GM23338 (cell line): ENCODE results near the gene VCPKMT. TPM values are rescaled to one million over a fixed set of nuclear protein-coding genes. Genes with fewer than 3 reads are reported as not detected.

Experiments used
- ATAC-seq: fragments of 200-7000 bp; cut with Tn5 transposase; 3 replicates; pipeline ENCODE4 v1.9.1; 2020
- DNase-seq: peaks from one replicate; pipeline ENCODE4 v3.0.0-alpha.2; 2015; ENCODE audit warnings: low spot score
- H2AFZ ChIP-seq: fragments of 200-600 bp; sonication (generic); 2 replicates; pipeline ENCODE4 v1.8.0; 2016; ENCODE audit warnings: antibody characterized with exemption, mild to moderate bottlenecking, moderate library complexity
- H3F3A ChIP-seq: fragments of 200-600 bp; sonication (generic); replicated peaks from 2 replicates; pipeline ENCODE4 v1.8.0; 2017; ENCODE audit warnings: antibody characterized with exemption, mixed run types, low read depth
- H3K27ac ChIP-seq: fragments of 200-600 bp; sonication (generic); 2 replicates; pipeline ENCODE4 v1.6.1; 2016; ENCODE audit warnings: low read depth
- H3K27me3 ChIP-seq: fragments of 200-600 bp; sonication (generic); 2 replicates; pipeline ENCODE4 v1.8.0; 2016; ENCODE audit warnings: mild to moderate bottlenecking, mixed run types, moderate library complexity; ENCODE audit not compliant: insufficient read depth
- H3K36me3 ChIP-seq: fragments of 200-600 bp; sonication (generic); 2 replicates; pipeline ENCODE4 v1.8.0; 2016; ENCODE audit warnings: mild to moderate bottlenecking; ENCODE audit not compliant: insufficient read depth
- H3K4me1 ChIP-seq: fragments of 200-600 bp; sonication (generic); 2 replicates; pipeline ENCODE4 v1.8.0; 2016; ENCODE audit warnings: mild to moderate bottlenecking, moderate library complexity; ENCODE audit not compliant: insufficient read depth
- H3K4me2 ChIP-seq: fragments of 200-600 bp; sonication (generic); 2 replicates; pipeline ENCODE4 v1.7.1; 2017; ENCODE audit warnings: mixed run types
- H3K4me3 ChIP-seq: fragments of 200-600 bp; sonication (generic); 2 replicates; pipeline ENCODE4 v1.6.1; 2016; ENCODE audit warnings: mixed run types
- H3K79me2 ChIP-seq: fragments of 200-600 bp; sonication (generic); replicated peaks from 2 replicates; pipeline ENCODE4 v1.8.0; 2017; ENCODE audit warnings: mild to moderate bottlenecking; ENCODE audit not compliant: insufficient read depth
- H3K9me2 ChIP-seq: fragments of 200-600 bp; sonication (generic); 2 replicates; pipeline ENCODE4 v1.8.0; 2017; ENCODE audit not compliant: insufficient read depth
- H4K20me1 ChIP-seq: fragments of 200-600 bp; sonication (generic); replicated peaks from 2 replicates; pipeline ENCODE4 v1.8.0; 2017; ENCODE audit warnings: mild to moderate bottlenecking; ENCODE audit not compliant: insufficient read depth
- H3K27ac Mint-ChIP-seq: 2 replicates; pipeline ENCODE4 v1.8.0; 2020; ENCODE audit warnings: inconsistent platforms, mild to moderate bottlenecking, moderate library complexity, mixed read lengths
- H3K27me3 Mint-ChIP-seq: 3 replicates; pipeline ENCODE4 v1.8.0; 2022; ENCODE audit warnings: low read depth, mild to moderate bottlenecking, moderate library complexity, mixed read lengths, inconsistent platforms; ENCODE audit not compliant: insufficient read depth, poor library complexity
- H3K36me3 Mint-ChIP-seq: 3 replicates; pipeline ENCODE4 v1.8.0; 2021; ENCODE audit warnings: low read depth, mild to moderate bottlenecking, inconsistent platforms, moderate library complexity, mixed read lengths
- H3K4me1 Mint-ChIP-seq: 3 replicates; pipeline ENCODE4 v1.8.0; 2020; ENCODE audit warnings: mild to moderate bottlenecking, inconsistent platforms, mixed read lengths
- H3K4me3 Mint-ChIP-seq: 3 replicates; pipeline ENCODE4 v1.8.0; 2021; ENCODE audit warnings: moderate library complexity, mild to moderate bottlenecking, inconsistent platforms, mixed read lengths
- H3K9me3 Mint-ChIP-seq: 3 replicates; pipeline ENCODE4 v1.8.0; 2020; ENCODE audit warnings: moderate library complexity, mild to moderate bottlenecking, inconsistent platforms, mixed read lengths
- CREB1 ChIP-seq: fragments of 250-450 bp; sonication (Bioruptor Pico); IDR thresholded peaks from 2 replicates; pipeline ENCODE4 v1.5.0; 2020; ENCODE audit warnings: low read depth, mild to moderate bottlenecking, moderate library complexity
- CTCF ChIP-seq, 2 experiments: fragments of 200-600 bp in 1 of 2; sonication (generic) in 1 of 2; conservative IDR thresholded peaks; 2 replicates each; pipeline versions ENCODE4 v1.5.1 to v1.6.1; 2016 to 2017; ENCODE audit warnings: antibody characterized with exemption in 2 of 2, low read depth in 2 of 2, mild to moderate bottlenecking in 2 of 2, moderate library complexity in 1 of 2
- EZH2 ChIP-seq: fragments of 200-600 bp; sonication (generic); IDR thresholded peaks from one replicate; pipeline ENCODE4 v1.8.0; 2017; ENCODE audit warnings: antibody characterized with exemption, mild to moderate bottlenecking, low read depth; ENCODE audit not compliant: unreplicated experiment
- EZH2phosphoT487 ChIP-seq: fragments of 200-600 bp; sonication (generic); IDR thresholded peaks from one replicate; pipeline ENCODE4 v1.8.1; 2018; ENCODE audit warnings: antibody characterized with exemption; ENCODE audit not compliant: unreplicated experiment
- JUNB ChIP-seq: IDR thresholded peaks from one replicate; pipeline ENCODE4 v1.6.1; 2016; ENCODE audit warnings: antibody characterized with exemption; ENCODE audit not compliant: unreplicated experiment
- NANOG ChIP-seq: IDR thresholded peaks from 2 replicates; pipeline ENCODE4 v1.6.1; 2016; ENCODE audit warnings: antibody characterized with exemption, borderline replicate concordance
- REST ChIP-seq: IDR thresholded peaks from one replicate; pipeline ENCODE4 v1.6.1; 2018; ENCODE audit warnings: antibody characterized with exemption; ENCODE audit not compliant: unreplicated experiment
- STAT1 ChIP-seq: IDR thresholded peaks from one replicate; pipeline ENCODE4 v1.6.1; 2016; ENCODE audit warnings: antibody characterized with exemption; ENCODE audit not compliant: unreplicated experiment
- polyA plus RNA-seq: library from polyadenylated mRNA; unstranded; fragments of >200 nt; fragmentation: Nextera tagmentation; extraction: Ambion mirVana; gene quantifications from 2 replicates; pipeline ENCODE4 v1.2.1, GENCODE V29; 2016
- total RNA-seq: library from RNA; depleted of rRNA; stranded (reverse); fragments of >200 nt; shearing (Covaris generic); gene quantifications from 2 replicates; pipeline ENCODE4 v1.2.3, GENCODE V29; 2014

The VCPKMT gene
- total and polyA plus RNA-seq, 2 experiments from 2014 or later = 12.3 to 15.8 TPM

- H3K9me3 Mint-ChIP-seq = no peaks in the 10 kb centered on the region
- Histone ChIP-seq H4K20me1 (no peaks in the 10 kb centered on the region), H3K79me2 (no peaks in the 10 kb centered on the region), H2AFZ (no peak overlapping the region), H3K4me2 (no peak overlapping the region), H3K9me2 (no peaks in the 10 kb centered on the region), H3K4me3 (no peak overlapping the region), H3K4me1 (no peaks in the 10 kb centered on the region), H3K27ac (no peak overlapping the region), H3K36me3 (no peaks in the 10 kb centered on the region), H3K27me3 (no peaks in the 10 kb centered on the region), H3F3A (no peaks in the 10 kb centered on the region)
- no peak overlapping the region for H3K4me3 Mint-ChIP-seq
- no peak for ATAC-seq
- H3K27ac Mint-ChIP-seq = no peak overlapping the region
- peaks cover 2% of the 10 kb centered on the region for H3K27me3 Mint-ChIP-seq
- no peak for DNase-seq
- H3K4me1 Mint-ChIP-seq = peaks cover 7% of the 10 kb centered on the region; the same call in 2 of the 3 replicates
- H3K36me3 Mint-ChIP-seq = no peaks in the 10 kb centered on the region
- TF ChIP-seq CREB1 (CRISPR knock-in tag) = no peak
- TF ChIP-seq JUNB = no peak
- TF ChIP-seq REST = no peak
- no peak for TF ChIP-seq EZH2phosphoT487
- no peak for TF ChIP-seq EZH2
- no peak for TF ChIP-seq STAT1
These were observed 44.0 kb downstream of the VCPKMT start for GRCh38 chr14:50072395-50072794.

GRCh38 chr14:50070840-50071548 lies 45.4 kb downstream of the VCPKMT start:
- Histone ChIP-seq H3K36me3 (no peaks in the 10 kb centered on the region), H2AFZ (no peak overlapping the region), H3K4me3 (no peak overlapping the region), H3K27me3 (no peaks in the 10 kb centered on the region), H3K79me2 (no peaks in the 10 kb centered on the region), H3K9me2 (no peaks in the 10 kb centered on the region), H3K4me2 (no peak overlapping the region), H3K27ac (no peak overlapping the region), H3K4me1 (no peaks in the 10 kb centered on the region), H3F3A (no peaks in the 10 kb centered on the region), H4K20me1 (no peaks in the 10 kb centered on the region)
- no peak for DNase-seq
- H3K36me3 Mint-ChIP-seq = no peaks in the 10 kb centered on the region
- no peak for ATAC-seq
- H3K27me3 Mint-ChIP-seq = peaks cover 1% of the 10 kb centered on the region
- H3K9me3 Mint-ChIP-seq = no peaks in the 10 kb centered on the region
- no peak overlapping the region for H3K4me3 Mint-ChIP-seq
- H3K27ac Mint-ChIP-seq = no peak overlapping the region
- TF ChIP-seq REST (no peak), EZH2phosphoT487 (no peak), CTCF (conservative IDR thresholded peaks at IDR 0.05; ENCODE audit: low read depth in 2 of 2) (no peak), NANOG (no peak)
- H3K4me1 Mint-ChIP-seq = peaks cover 8% of the 10 kb centered on the region; the same call in 2 of the 3 replicates
